H1 (cell line): Measurements from ENCODE around the gene RXFP4. TPM values are rescaled to one million over a fixed set of nuclear protein-coding genes. Genes with fewer than 3 reads are reported as not detected.

Experiments
- CTCF ChIA-PET: fragments of 300-600 bp; sonication (Branson Sonifier 250); formaldehyde crosslinking; loops from one replicate; lab custom pipeline; 2021; ENCODE audit not compliant: partially characterized antibody; lab: Charles Lee
- POLR2A ChIA-PET: fragments of 300-600 bp; sonication (Branson Sonifier 250); formaldehyde crosslinking; loops from one replicate; lab custom pipeline; 2021; ENCODE audit warnings: inconsistent platforms; ENCODE audit not compliant: partially characterized antibody; lab: Charles Lee
- DNase-seq, 2 experiments: peaks; one replicate each; pipeline versions ENCODE4 v3.0.0 to v3.0.0-alpha.2; 2010 to 2022; ENCODE audit warnings: low spot score in 2 of 2, low read depth in 1 of 2, mixed read lengths in 1 of 2
- FAIRE-seq: peaks from 2 replicates; lab custom pipeline; 2011; peaks lifted over from hg19 to GRCh38; lab: Jason Lieb, UNC
- H2AFZ ChIP-seq: 2 replicates; pipeline ENCODE4 v1.8.1; 2012; ENCODE audit warnings: low read length, inconsistent platforms
- H2AK5ac ChIP-seq: 2 replicates; pipeline ENCODE4 v1.6.1; 2013; ENCODE audit warnings: low read depth, low read length
- H2BK120ac ChIP-seq: replicated peaks from 2 replicates; pipeline ENCODE3; 2013; ENCODE audit warnings: low read depth, low read length, inconsistent platforms
- H2BK12ac ChIP-seq: 2 replicates; pipeline ENCODE4 v1.6.1; 2013; ENCODE audit warnings: low read depth, low read length
- H2BK15ac ChIP-seq: 2 replicates; pipeline ENCODE4 v1.6.1; 2013; ENCODE audit warnings: low read length
- H2BK20ac ChIP-seq: 2 replicates; pipeline ENCODE4 v1.6.1; 2013; ENCODE audit warnings: low read length
- H2BK5ac ChIP-seq: 2 replicates; pipeline ENCODE4 v1.6.1; 2013; ENCODE audit warnings: low read depth, low read length
- H3K14ac ChIP-seq: 2 replicates; pipeline ENCODE4 v1.6.1; 2013; ENCODE audit warnings: inconsistent platforms; ENCODE audit not compliant: insufficient read length
- H3K18ac ChIP-seq: 2 replicates; pipeline ENCODE4 v1.6.1; 2013; ENCODE audit warnings: low read length; ENCODE audit errors: extremely low read depth
- H3K23ac ChIP-seq: 2 replicates; pipeline ENCODE4 v1.6.1; 2013; ENCODE audit warnings: inconsistent platforms; ENCODE audit not compliant: insufficient read length
- H3K23me2 ChIP-seq: 2 replicates; pipeline ENCODE4 v1.6.1; 2013; ENCODE audit warnings: low read depth, low read length
- H3K27ac ChIP-seq: 2 replicates; pipeline ENCODE4 v1.6.1; 2011; ENCODE audit warnings: low read depth, low read length, inconsistent platforms
- H3K27me3 ChIP-seq, 4 experiments: replicated peaks in 1 of 4; 1 replicate in 1 of 4; 2 replicates in 3 of 4; pipeline versions ENCODE4 v1.6.1 to v1.8.1; 2011 to 2013; ENCODE audit warnings: low read length in 3 of 4, mild to moderate bottlenecking in 3 of 4, inconsistent platforms in 2 of 4, mixed read lengths in 2 of 4, moderate library complexity in 1 of 4; ENCODE audit not compliant: control insufficient read depth in 3 of 4, insufficient read depth in 3 of 4; ENCODE audit errors: extremely low read depth in 1 of 4
- H3K36me3 ChIP-seq, 4 experiments: 2 replicates each; pipeline versions ENCODE4 v1.6.1 to v1.8.1; 2011 to 2013; ENCODE audit warnings: mild to moderate bottlenecking in 4 of 4, low read length in 3 of 4, moderate library complexity in 2 of 4, control low read depth in 1 of 4, inconsistent platforms in 1 of 4; ENCODE audit not compliant: insufficient read depth in 4 of 4, control insufficient read depth in 2 of 4
- H3K4ac ChIP-seq: replicated peaks from 2 replicates; pipeline ENCODE3; 2013; ENCODE audit warnings: low read length, low read depth, mixed read lengths, inconsistent platforms; ENCODE audit not compliant: insufficient read length
- H3K4me1 ChIP-seq, 4 experiments: replicated peaks in 1 of 4; 1 replicate in 1 of 4; 2 replicates in 3 of 4; pipeline versions ENCODE4 v1.6.1 to v1.8.1; 2011 to 2013; ENCODE audit warnings: low read length in 3 of 4, inconsistent platforms in 2 of 4, mixed read lengths in 1 of 4; ENCODE audit not compliant: insufficient read depth in 4 of 4, control insufficient read depth in 3 of 4
- H3K4me2 ChIP-seq, 2 experiments: 2 replicates each; pipeline versions ENCODE4 v1.6.1 to v1.8.1; 2011 to 2013; ENCODE audit warnings: low read depth in 2 of 2, low read length in 2 of 2, control low read depth in 1 of 2, inconsistent platforms in 1 of 2, mild to moderate bottlenecking in 1 of 2; ENCODE audit not compliant: insufficient read depth in 1 of 2
- H3K4me3 ChIP-seq, 4 experiments: fragments of 200-600, 300-600 bp in 1 of 4; sonication (generic), shearing (Covaris generic), sonication (Bioruptor Twin) in 1 of 4; 2 replicates each; pipeline versions ENCODE4 v1.5.1 to v1.8.1; 2011 to 2016; ENCODE audit warnings: low read length in 4 of 4, low read depth in 3 of 4, control low read depth in 2 of 4, inconsistent platforms in 2 of 4, mild to moderate bottlenecking in 2 of 4, mixed read lengths in 1 of 4, moderate library complexity in 1 of 4; ENCODE audit not compliant: insufficient read depth in 2 of 4; ENCODE audit errors: extremely low read depth in 1 of 4
- H3K56ac ChIP-seq: replicated peaks from 2 replicates; pipeline ENCODE3; 2013; ENCODE audit warnings: low read depth, mild to moderate bottlenecking, mixed read lengths, low read length, inconsistent platforms; ENCODE audit not compliant: insufficient read length
- H3K79me1 ChIP-seq: 2 replicates; pipeline ENCODE4 v1.6.1; 2013; ENCODE audit warnings: low read depth, low read length, control low read depth
- H3K79me2 ChIP-seq, 2 experiments: 2 replicates each; pipeline versions ENCODE4 v1.6.1 to v1.8.1; 2012 to 2013; ENCODE audit warnings: low read length in 2 of 2, mild to moderate bottlenecking in 2 of 2, inconsistent platforms in 1 of 2; ENCODE audit not compliant: insufficient read depth in 2 of 2, control insufficient read depth in 1 of 2
- H3K9ac ChIP-seq, 4 experiments: replicated peaks in 1 of 4; 1 replicate in 1 of 4; 2 replicates in 3 of 4; pipeline versions ENCODE4 v1.6.1 to v1.8.1; 2011 to 2013; ENCODE audit warnings: low read depth in 3 of 4, low read length in 3 of 4, control low read depth in 2 of 4, mild to moderate bottlenecking in 2 of 4, moderate library complexity in 2 of 4, inconsistent platforms in 1 of 4; ENCODE audit errors: extremely low read depth in 1 of 4
- H3K9me3 ChIP-seq, 2 experiments: 2 replicates each; pipeline versions ENCODE4 v1.6.1 to v1.8.1; 2012 to 2013; ENCODE audit warnings: mild to moderate bottlenecking in 2 of 2, moderate library complexity in 2 of 2, control low read depth in 1 of 2, inconsistent platforms in 1 of 2, low read depth in 1 of 2, low read length in 1 of 2, mixed read lengths in 1 of 2; ENCODE audit not compliant: insufficient read depth in 2 of 2
- H4K20me1 ChIP-seq, 2 experiments: replicated peaks in 1 of 2; 2 replicates each; pipeline versions ENCODE3 to v1.8.1; 2011 to 2013; ENCODE audit warnings: inconsistent platforms in 2 of 2, low read length in 2 of 2, mild to moderate bottlenecking in 1 of 2; ENCODE audit not compliant: insufficient read depth in 2 of 2, control insufficient read depth in 1 of 2
- H4K5ac ChIP-seq: 2 replicates; pipeline ENCODE4 v1.6.1; 2013; ENCODE audit warnings: low read length, low read depth, mixed read lengths, inconsistent platforms; ENCODE audit not compliant: insufficient read length
- H4K8ac ChIP-seq: 2 replicates; pipeline ENCODE4 v1.8.0; 2013; ENCODE audit warnings: mild to moderate bottlenecking, moderate library complexity, low read length, inconsistent platforms; ENCODE audit not compliant: insufficient read depth; ENCODE audit errors: extremely low read depth
- H4K91ac ChIP-seq: replicated peaks from 2 replicates; pipeline ENCODE3; 2013; ENCODE audit warnings: low read length, mixed read lengths, inconsistent platforms; ENCODE audit not compliant: insufficient read length
- BRCA1 ChIP-seq: IDR thresholded peaks from 2 replicates; pipeline ENCODE4 v1.6.1; 2012; ENCODE audit warnings: low read depth, low read length, improper control_type of control experiment
- CEBPB ChIP-seq: IDR thresholded peaks from 2 replicates; pipeline ENCODE4 v1.6.1; 2012; ENCODE audit warnings: low read depth, low read length
- EZH2 ChIP-seq: fragments of 200-600 bp; sonication (generic); IDR thresholded peaks from 2 replicates; pipeline ENCODE4 v1.7.1; 2012; ENCODE audit warnings: low read depth, mild to moderate bottlenecking, moderate library complexity, low read length, inconsistent platforms; ENCODE audit not compliant: severe bottlenecking
- FOSL1 ChIP-seq: IDR thresholded peaks from 2 replicates; pipeline ENCODE4 v1.6.1; 2011; ENCODE audit warnings: mild to moderate bottlenecking, low read depth, low read length, moderate library complexity; ENCODE audit not compliant: insufficient read depth
- MAX ChIP-seq: IDR thresholded peaks from 2 replicates; pipeline ENCODE4 v1.6.1; 2012; ENCODE audit warnings: inconsistent platforms
- PHF8 ChIP-seq: fragments of 200-600 bp; sonication (generic); conservative IDR thresholded peaks from 2 replicates; pipeline ENCODE4 v1.7.1; 2012; ENCODE audit warnings: low read depth, mild to moderate bottlenecking, inconsistent platforms, low read length, moderate library complexity
- POU5F1 ChIP-seq: IDR thresholded peaks from 2 replicates; pipeline ENCODE4 v1.6.1; 2011; ENCODE audit warnings: low read depth, mild to moderate bottlenecking, low read length, moderate library complexity
- RAD21 ChIP-seq, 2 experiments: IDR thresholded peaks in 1 of 2; conservative IDR thresholded peaks in 1 of 2; 2 replicates each; pipeline ENCODE4 v1.6.1; 2011; ENCODE audit warnings: low read depth in 2 of 2, low read length in 2 of 2, improper control_type of control experiment in 1 of 2, inconsistent platforms in 1 of 2, mild to moderate bottlenecking in 1 of 2, moderate library complexity in 1 of 2
- RNF2 ChIP-seq: fragments of 200-900, 300-1000 bp; sonication (generic); IDR thresholded peaks from 2 replicates; pipeline ENCODE4 v1.7.1; 2016; ENCODE audit warnings: borderline replicate concordance, low read depth, mild to moderate bottlenecking, antibody characterized with exemption, low read length; ENCODE audit not compliant: poor library complexity, severe bottlenecking; ENCODE audit errors: missing control alignments
- SAP30 ChIP-seq: fragments of 300-600 bp; sonication (generic); IDR thresholded peaks from 2 replicates; pipeline ENCODE4 v1.7.1; 2012; ENCODE audit warnings: low read length, moderate library complexity, mild to moderate bottlenecking, inconsistent platforms; ENCODE audit not compliant: insufficient read depth, insufficient replicate concordance
- TAF1 ChIP-seq: IDR thresholded peaks from 2 replicates; pipeline ENCODE4 v1.6.1; 2011; ENCODE audit warnings: mild to moderate bottlenecking, low read depth, low read length
- YY1 ChIP-seq: IDR thresholded peaks from 2 replicates; pipeline ENCODE4 v1.6.1; 2011; ENCODE audit warnings: low read depth, mild to moderate bottlenecking, low read length
- WGBS, 2 experiments: shearing (Covaris generic) in 1 of 2; methylation state at CpG; one replicate each; pipeline versions ENCODE4 v1.1.6 to v1.1.7; 2013 to 2015; ENCODE audit warnings: low lambda C conversion rate in 2 of 2, mixed read lengths in 2 of 2, inconsistent platforms in 1 of 2, low coverage in 1 of 2, missing lambda C conversion rate in 1 of 2; ENCODE audit not compliant: insufficient replicate concordance in 2 of 2, insufficient coverage in 1 of 2, insufficient read length in 1 of 2; ENCODE audit errors: extremely low coverage in 1 of 2, missing lambda C conversion rate in 1 of 2; 5-methylcytosine and 5-hydroxymethylcytosine counted together
- polyA plus RNA-seq, 7 experiments: library from polyadenylated mRNA; depleted of rRNA in 3 of 7; stranded (reverse) in 5 of 7; unstranded in 2 of 7; fragments of >200 nt in 5 of 7; fragments of 200-250 nt in 2 of 7; gene quantifications; 1 replicate in 5 of 7; 2 replicates in 1 of 7; 4 replicates in 1 of 7; pipeline versions ENCODE4 v1.2.1 to v1.2.3, GENCODE V29; 2011 to 2013; ENCODE audit warnings: missing spikeins in 2 of 7, mixed read lengths in 2 of 7
- total RNA-seq: library from RNA; stranded (reverse); fragmentation: NEBNext Ultra II Directional; extraction: Animal tissue kit (Norgen Biotek cat#: 25700); gene quantifications from 2 replicates; pipeline ENCODE4 v1.2.1, GENCODE V29; 2021

RXFP4 gene
- total and polyA plus RNA-seq, 2 of the 8 experiments (the other 6 are each of a cell fraction or from before 2014, with no cell fraction given), result not detected

- FAIRE-seq (no peak), DNase-seq (no peak)
- no peak overlapping the region for H2BK20ac ChIP-seq
- H3K36me3 ChIP-seq, result peaks cover 17 to 43% (median 31%) of the 10 kb centered on the region in 4 experiments
- no peak overlapping the region for H2BK120ac ChIP-seq
- H3K4me2 ChIP-seq, result 0 out of 4 replicates have a peak overlapping the region, but pooled peaks of 1 of the 2 experiments have one; percentile 9
- no peak overlapping the region for H3K56ac ChIP-seq
- no peak overlapping the region for H4K91ac ChIP-seq
- H3K27ac ChIP-seq, result peak overlapping the region; percentile 75; the same call in 1 of the 2 replicates
- no peaks in the 10 kb centered on the region for H3K27me3 ChIP-seq
- no peak overlapping the region; the same call in 1 of the 2 replicates for H4K8ac ChIP-seq
- no peak overlapping the region for H3K18ac ChIP-seq
- no peak overlapping the region for H3K14ac ChIP-seq
- H3K9ac ChIP-seq, result no peak overlapping the region
- 77% methylated on average over 6 of the region's 7 CpGs; no CpG with 5 or more reads in 1 of the 2 experiments for WGBS, 2 experiments
- H2BK5ac ChIP-seq, result no peak overlapping the region
- H3K4me1 ChIP-seq, result peaks cover 0 to 33% (median 17%) of the 10 kb centered on the region in 4 experiments; a peak in 6 of 7 replicates
- H3K4ac ChIP-seq, result no peak overlapping the region
- H3K79me1 ChIP-seq, result peaks cover 28% of the 10 kb centered on the region
- peaks cover 7 to 52% of the 10 kb centered on the region in 2 experiments; a peak in 3 of 4 replicates for H3K79me2 ChIP-seq
- no peak overlapping the region for H2AK5ac ChIP-seq
- no peak overlapping the region for H2AFZ ChIP-seq
- H3K23me2 ChIP-seq, result no peaks in the 10 kb centered on the region
- H4K5ac ChIP-seq, result no peak overlapping the region
- H4K20me1 ChIP-seq, result peaks cover 17 to 31% of the 10 kb centered on the region in 2 experiments
- no peaks in the 10 kb centered on the region for H3K9me3 ChIP-seq
- H2BK15ac ChIP-seq, result no peak overlapping the region
- no peak overlapping the region for H3K4me3 ChIP-seq
- ChIA-PET POLR2A (interaction anchor here (0.7 to 16.7 kb wide), 12 partner anchors 17 to 115 kb away, joined by 3 to 282 read pairs (median 4); partner anchors contain the start of genes ARHGEF2, KHDC4, LAMTOR2 and RAB25), CTCF (interaction anchor here (0.7 to 6.7 kb wide), 16 partner anchors 10 to 266 kb away, joined by 3 to 79 read pairs (median 6); partner anchors contain the start of genes ARHGEF2, LAMTOR2, RIT1 and UBQLN4)
- no peak overlapping the region for H2BK12ac ChIP-seq
- no peak overlapping the region for H3K23ac ChIP-seq
- TF ChIP-seq FOSL1 (no peak), RAD21 (IDR thresholded peaks at IDR 0.05 in 1 of 2, conservative IDR thresholded peaks at IDR 0.05 in 1 of 2; ENCODE audit: low read depth in 2 of 2, low read length in 2 of 2) (no peak), POU5F1 (no peak), EZH2 (no peak), YY1 (no peak), SAP30 (no peak), BRCA1 (no peak), MAX (no peak), PHF8 (no peak), TAF1 (no peak), RNF2 (no peak), CEBPB (no peak)
Observed at GRCh38 chr1:155968051-155968400, 26.6 kb downstream of the RXFP4 start.
